HL-60 (cell line): Measurements from ENCODE around the gene UGGT2.

Source experiments
- DNase-seq, 2 experiments: peaks; one replicate each; pipeline ENCODE4 v3.0.0-alpha.2; 2010 to 2020; ENCODE audit warnings: low read depth in 1 of 2, low spot score in 1 of 2
- H3K27ac ChIP-seq: fragments of 250-450 bp; sonication (Bioruptor Pico); replicated peaks from 2 replicates; pipeline ENCODE4 v1.5.1; 2020; ENCODE audit warnings: mild to moderate bottlenecking, moderate library complexity
- H3K27me3 ChIP-seq: fragments of 250-450 bp; sonication (Bioruptor Pico); 2 replicates; pipeline ENCODE4 v1.5.1; 2021; ENCODE audit warnings: mild to moderate bottlenecking, moderate library complexity; ENCODE audit not compliant: insufficient read depth, poor library complexity, severe bottlenecking
- H3K4me3 ChIP-seq: replicated peaks from 2 replicates; pipeline ENCODE4 v1.5.1; 2011; ENCODE audit warnings: mild to moderate bottlenecking, control low read depth, low read length; ENCODE audit not compliant: insufficient read depth
- GABPA ChIP-seq: IDR thresholded peaks from 2 replicates; pipeline ENCODE4 v1.6.1; 2012; ENCODE audit warnings: low read depth
- POLR2AphosphoS5 ChIP-seq: IDR thresholded peaks from 2 replicates; pipeline ENCODE4 v1.6.1; 2012; ENCODE audit warnings: low read depth
- REST ChIP-seq: IDR thresholded peaks from 2 replicates; pipeline ENCODE4 v1.6.1; 2012; ENCODE audit warnings: low read depth; ENCODE audit not compliant: insufficient replicate concordance
- SPI1 ChIP-seq: IDR thresholded peaks from 2 replicates; pipeline ENCODE4 v1.6.1; 2012; ENCODE audit warnings: low read depth, mild to moderate bottlenecking, borderline replicate concordance
- TF ChIP-seq, protein P1 (sequence below): IDR thresholded peaks from one replicate; pipeline ENCODE4 v1.5.1; 2011; ENCODE audit warnings: low read length, control low read depth, inconsistent platforms; ENCODE audit not compliant: insufficient read depth

UGGT2 gene

GRCh38 chr13:96020155-96020575, 33.0 kb downstream of the UGGT2 start:
- Histone ChIP-seq H3K27me3 (no peaks in the 10 kb centered on the region), H3K27ac (no peak overlapping the region), H3K4me3 (no peak overlapping the region)
- peak in 1 of 2 experiments; percentile 58 for DNase-seq
- TF ChIP-seq, protein P1, sequence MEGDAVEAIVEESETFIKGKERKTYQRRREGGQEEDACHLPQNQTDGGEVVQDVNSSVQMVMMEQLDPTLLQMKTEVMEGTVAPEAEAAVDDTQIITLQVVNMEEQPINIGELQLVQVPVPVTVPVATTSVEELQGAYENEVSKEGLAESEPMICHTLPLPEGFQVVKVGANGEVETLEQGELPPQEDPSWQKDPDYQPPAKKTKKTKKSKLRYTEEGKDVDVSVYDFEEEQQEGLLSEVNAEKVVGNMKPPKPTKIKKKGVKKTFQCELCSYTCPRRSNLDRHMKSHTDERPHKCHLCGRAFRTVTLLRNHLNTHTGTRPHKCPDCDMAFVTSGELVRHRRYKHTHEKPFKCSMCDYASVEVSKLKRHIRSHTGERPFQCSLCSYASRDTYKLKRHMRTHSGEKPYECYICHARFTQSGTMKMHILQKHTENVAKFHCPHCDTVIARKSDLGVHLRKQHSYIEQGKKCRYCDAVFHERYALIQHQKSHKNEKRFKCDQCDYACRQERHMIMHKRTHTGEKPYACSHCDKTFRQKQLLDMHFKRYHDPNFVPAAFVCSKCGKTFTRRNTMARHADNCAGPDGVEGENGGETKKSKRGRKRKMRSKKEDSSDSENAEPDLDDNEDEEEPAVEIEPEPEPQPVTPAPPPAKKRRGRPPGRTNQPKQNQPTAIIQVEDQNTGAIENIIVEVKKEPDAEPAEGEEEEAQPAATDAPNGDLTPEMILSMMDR = peak; percentile 34
- TF ChIP-seq GABPA = no peak

DNA sequence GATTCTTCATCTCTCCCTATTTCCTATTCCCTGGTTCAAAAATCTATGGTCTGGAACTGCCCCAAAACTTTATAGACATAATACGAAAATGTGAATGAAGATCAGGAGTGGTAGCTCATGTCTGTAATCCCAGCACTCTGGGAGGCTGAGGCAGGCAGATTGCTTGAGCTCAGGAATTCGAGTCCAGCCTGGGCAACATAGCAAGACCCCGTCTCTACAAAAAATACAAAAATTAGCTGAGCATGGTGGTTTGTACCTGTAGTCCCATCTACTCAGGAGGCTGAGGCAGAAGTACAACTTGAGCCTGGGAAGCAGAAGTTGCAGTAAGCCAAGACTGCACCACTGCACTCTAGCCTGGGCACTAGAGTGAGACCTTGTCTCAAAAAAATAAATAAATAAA, 35.1 kb downstream of the UGGT2 start:
- TF ChIP-seq SPI1 = no peak
- no peak for TF ChIP-seq REST
- TF ChIP-seq GABPA = no peak
- TF ChIP-seq, protein P1 = no peak
- TF ChIP-seq POLR2AphosphoS5 = no peak
- no peaks in the 10 kb centered on the region for H3K27me3 ChIP-seq

GRCh38 chr13:96011291-96011872, 41.8 kb downstream of the UGGT2 start:
- DNase-seq = no peak
- H3K27me3 ChIP-seq = no peaks in the 10 kb centered on the region
- TF ChIP-seq REST = no peak
- TF ChIP-seq, protein P1 = no peak
- TF ChIP-seq POLR2AphosphoS5 = no peak

More for the DNA sequence above, 35.1 kb downstream of the UGGT2 start:
- Histone ChIP-seq H3K27ac (no peak overlapping the region), H3K4me3 (no peak overlapping the region)
- no peak for DNase-seq

GRCh38 chr13:96003304-96003703, 49.9 kb downstream of the UGGT2 start:
- H3K27ac ChIP-seq = no peak overlapping the region
- DNase-seq = no peak
- H3K27me3 ChIP-seq = no peaks in the 10 kb centered on the region
- no peak overlapping the region for H3K4me3 ChIP-seq
- TF ChIP-seq SPI1 (no peak), REST (no peak), GABPA (no peak), POLR2AphosphoS5 (no peak)
- TF ChIP-seq, protein P1 = no peak

More at GRCh38 chr13:96011291-96011872, 41.8 kb downstream of the UGGT2 start:
- no peak overlapping the region for H3K4me3 ChIP-seq
- no peak overlapping the region for H3K27ac ChIP-seq
